ENCODE data around the gene MERTK. TPM values are rescaled to one million over a fixed set of nuclear protein-coding genes. Genes with fewer than 3 reads are reported as not detected.

MERTK gene
- total and polyA plus RNA-seq, 2 of the 13 experiments (the other 11 are each of a cell fraction or from before 2014, with no cell fraction given): 37.3 to 44.7 TPM

DNA sequence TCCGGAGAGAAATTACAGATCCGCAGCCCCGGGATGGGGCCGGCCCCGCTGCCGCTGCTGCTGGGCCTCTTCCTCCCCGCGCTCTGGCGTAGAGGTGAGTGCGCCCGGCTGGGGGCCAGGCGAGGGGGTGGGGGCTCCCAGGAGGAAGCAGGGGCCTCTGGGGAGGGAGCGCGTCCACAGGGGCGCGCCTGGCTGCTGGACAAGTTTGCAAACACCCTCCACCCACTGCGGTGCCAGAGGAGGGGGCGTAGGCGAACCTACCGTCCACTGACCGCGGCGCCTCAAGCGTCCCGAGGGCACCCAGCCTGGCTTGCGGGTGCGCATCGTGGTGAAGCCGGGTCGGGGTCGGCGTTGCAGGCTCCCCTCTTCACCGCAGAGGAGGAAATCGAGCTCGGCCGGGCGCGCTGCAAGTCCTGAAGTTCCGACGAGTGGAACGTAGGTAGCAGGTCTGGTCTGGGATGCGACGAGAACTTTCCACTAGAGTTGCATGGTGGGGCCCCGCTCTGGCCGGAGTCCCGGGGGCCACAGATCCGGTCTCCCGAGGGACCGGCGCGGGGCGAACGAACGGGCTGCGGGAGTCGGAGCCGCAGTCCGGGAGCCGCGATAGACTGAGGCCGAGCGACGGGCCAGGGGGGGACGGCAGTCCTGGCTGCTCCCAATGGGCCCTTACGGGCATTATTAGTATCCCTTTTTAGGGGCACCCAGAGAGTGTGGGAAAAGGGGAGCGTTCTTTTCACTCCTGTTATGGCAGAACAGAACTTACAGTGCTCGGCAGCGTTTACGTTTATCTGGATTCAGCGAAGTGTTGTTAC, 502 bp downstream of the MERTK start (continued):
- TF ChIP-seq ZNF138 (CRISPR knock-in tag; IDR thresholded peaks at IDR 0.05; ENCODE audit: low read depth) (no peak), SPEN (CRISPR knock-in tag; IDR thresholded peaks at IDR 0.05; ENCODE audit: low read depth) (peak; percentile 78), PHF21A (CRISPR knock-in tag; IDR thresholded peaks at IDR 0.05) (no peak), ZNF790 (CRISPR knock-in tag; IDR thresholded peaks at IDR 0.05; ENCODE audit: borderline replicate concordance) (0 out of 2 replicates have a peak, but pooled peaks have one; percentile 86), ZNF589 (CRISPR knock-in tag; conservative IDR thresholded peaks at IDR 0.05) (peak; percentile 53; the same call in 1 of the 2 replicates), TAF15 (IDR thresholded peaks at IDR 0.05; ENCODE audit: low read depth, low read length, poor library complexity, severe bottlenecking) (peak; percentile 56), ZNF20 (CRISPR knock-in tag; IDR thresholded peaks at IDR 0.05) (no peak; the same call in 1 of the 2 replicates), NAIF1 (CRISPR knock-in tag; IDR thresholded peaks at IDR 0.05; ENCODE audit: borderline replicate concordance) (no peak), MTA3 (CRISPR knock-in tag; IDR thresholded peaks at IDR 0.05) (0 out of 2 replicates have a peak, but pooled peaks have one; percentile 21), ZMYM3 (CRISPR knock-in tag; IDR thresholded peaks at IDR 0.05) (peak; percentile 50), RFXAP (CRISPR knock-in tag; IDR thresholded peaks at IDR 0.05; ENCODE audit: borderline replicate concordance) (no peak), RBM22 (optimal IDR thresholded peaks at IDR 0.05; ENCODE audit: low read length) (no peak), ZNF556 (CRISPR knock-in tag; IDR thresholded peaks at IDR 0.05; ENCODE audit: borderline replicate concordance) (no peak), ZNF737 (CRISPR knock-in tag; IDR thresholded peaks at IDR 0.05; ENCODE audit: borderline replicate concordance) (no peak), ADNP (CRISPR knock-in tag; IDR thresholded peaks at IDR 0.05) (no peak), ZNF607 (CRISPR knock-in tag; IDR thresholded peaks at IDR 0.05; ENCODE audit: borderline replicate concordance) (no peak), ATAD3A (CRISPR knock-in tag; IDR thresholded peaks at IDR 0.05) (no peak), ZNF263 (CRISPR knock-in tag; IDR thresholded peaks at IDR 0.05) (no peak), ZSCAN9 (CRISPR knock-in tag; IDR thresholded peaks at IDR 0.05; ENCODE audit: borderline replicate concordance) (no peak; the same call in 1 of the 2 replicates), ZNF3 (CRISPR knock-in tag; IDR thresholded peaks at IDR 0.05) (no peak)
- TF ChIP-seq, protein P1, sequence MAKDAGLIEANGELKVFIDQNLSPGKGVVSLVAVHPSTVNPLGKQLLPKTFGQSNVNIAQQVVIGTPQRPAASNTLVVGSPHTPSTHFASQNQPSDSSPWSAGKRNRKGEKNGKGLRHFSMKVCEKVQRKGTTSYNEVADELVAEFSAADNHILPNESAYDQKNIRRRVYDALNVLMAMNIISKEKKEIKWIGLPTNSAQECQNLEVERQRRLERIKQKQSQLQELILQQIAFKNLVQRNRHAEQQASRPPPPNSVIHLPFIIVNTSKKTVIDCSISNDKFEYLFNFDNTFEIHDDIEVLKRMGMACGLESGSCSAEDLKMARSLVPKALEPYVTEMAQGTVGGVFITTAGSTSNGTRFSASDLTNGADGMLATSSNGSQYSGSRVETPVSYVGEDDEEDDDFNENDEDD (CRISPR knock-in tag; IDR thresholded peaks at IDR 0.05; ENCODE audit: borderline replicate concordance): peak; percentile 68; the same call in 1 of the 2 replicates
- TF ChIP-seq, protein P2, sequence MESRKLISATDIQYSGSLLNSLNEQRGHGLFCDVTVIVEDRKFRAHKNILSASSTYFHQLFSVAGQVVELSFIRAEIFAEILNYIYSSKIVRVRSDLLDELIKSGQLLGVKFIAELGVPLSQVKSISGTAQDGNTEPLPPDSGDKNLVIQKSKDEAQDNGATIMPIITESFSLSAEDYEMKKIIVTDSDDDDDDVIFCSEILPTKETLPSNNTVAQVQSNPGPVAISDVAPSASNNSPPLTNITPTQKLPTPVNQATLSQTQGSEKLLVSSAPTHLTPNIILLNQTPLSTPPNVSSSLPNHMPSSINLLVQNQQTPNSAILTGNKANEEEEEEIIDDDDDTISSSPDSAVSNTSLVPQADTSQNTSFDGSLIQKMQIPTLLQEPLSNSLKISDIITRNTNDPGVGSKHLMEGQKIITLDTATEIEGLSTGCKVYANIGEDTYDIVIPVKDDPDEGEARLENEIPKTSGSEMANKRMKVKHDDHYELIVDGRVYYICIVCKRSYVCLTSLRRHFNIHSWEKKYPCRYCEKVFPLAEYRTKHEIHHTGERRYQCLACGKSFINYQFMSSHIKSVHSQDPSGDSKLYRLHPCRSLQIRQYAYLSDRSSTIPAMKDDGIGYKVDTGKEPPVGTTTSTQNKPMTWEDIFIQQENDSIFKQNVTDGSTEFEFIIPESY (CRISPR knock-in tag; IDR thresholded peaks at IDR 0.05): no peak
- TF ChIP-seq, protein P3, sequence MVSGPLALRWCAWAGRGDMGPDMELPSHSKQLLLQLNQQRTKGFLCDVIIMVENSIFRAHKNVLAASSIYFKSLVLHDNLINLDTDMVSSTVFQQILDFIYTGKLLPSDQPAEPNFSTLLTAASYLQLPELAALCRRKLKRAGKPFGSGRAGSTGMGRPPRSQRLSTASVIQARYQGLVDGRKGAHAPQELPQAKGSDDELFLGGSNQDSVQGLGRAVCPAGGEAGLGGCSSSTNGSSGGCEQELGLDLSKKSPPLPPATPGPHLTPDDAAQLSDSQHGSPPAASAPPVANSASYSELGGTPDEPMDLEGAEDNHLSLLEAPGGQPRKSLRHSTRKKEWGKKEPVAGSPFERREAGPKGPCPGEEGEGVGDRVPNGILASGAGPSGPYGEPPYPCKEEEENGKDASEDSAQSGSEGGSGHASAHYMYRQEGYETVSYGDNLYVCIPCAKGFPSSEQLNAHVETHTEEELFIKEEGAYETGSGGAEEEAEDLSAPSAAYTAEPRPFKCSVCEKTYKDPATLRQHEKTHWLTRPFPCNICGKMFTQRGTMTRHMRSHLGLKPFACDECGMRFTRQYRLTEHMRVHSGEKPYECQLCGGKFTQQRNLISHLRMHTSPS (CRISPR knock-in tag; IDR thresholded peaks at IDR 0.05; ENCODE audit: low read depth): no peak; the same call in 1 of the 2 replicates
- TF ChIP-seq, protein P4, sequence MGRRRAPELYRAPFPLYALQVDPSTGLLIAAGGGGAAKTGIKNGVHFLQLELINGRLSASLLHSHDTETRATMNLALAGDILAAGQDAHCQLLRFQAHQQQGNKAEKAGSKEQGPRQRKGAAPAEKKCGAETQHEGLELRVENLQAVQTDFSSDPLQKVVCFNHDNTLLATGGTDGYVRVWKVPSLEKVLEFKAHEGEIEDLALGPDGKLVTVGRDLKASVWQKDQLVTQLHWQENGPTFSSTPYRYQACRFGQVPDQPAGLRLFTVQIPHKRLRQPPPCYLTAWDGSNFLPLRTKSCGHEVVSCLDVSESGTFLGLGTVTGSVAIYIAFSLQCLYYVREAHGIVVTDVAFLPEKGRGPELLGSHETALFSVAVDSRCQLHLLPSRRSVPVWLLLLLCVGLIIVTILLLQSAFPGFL (CRISPR knock-in tag; IDR thresholded peaks at IDR 0.05): no peak
